C4-2B (cell line): ENCODE data around the gene GPANK1.

ENCODE experiments used
- H3K27ac ChIP-seq: fragments of 450-650 bp; 2 replicates; pipeline ENCODE4 v1.5.1; 2017
- ZFX ChIP-seq: fragments of 450-650 bp; IDR thresholded peaks from 2 replicates; pipeline ENCODE4 v1.6.1; 2017
- TF ChIP-seq, protein P1 (sequence below): fragments of 450-650 bp; conservative IDR thresholded peaks from 2 replicates; pipeline ENCODE4 v1.5.1; 2017; ENCODE audit warnings: mild to moderate bottlenecking

GPANK1 gene

DNA sequence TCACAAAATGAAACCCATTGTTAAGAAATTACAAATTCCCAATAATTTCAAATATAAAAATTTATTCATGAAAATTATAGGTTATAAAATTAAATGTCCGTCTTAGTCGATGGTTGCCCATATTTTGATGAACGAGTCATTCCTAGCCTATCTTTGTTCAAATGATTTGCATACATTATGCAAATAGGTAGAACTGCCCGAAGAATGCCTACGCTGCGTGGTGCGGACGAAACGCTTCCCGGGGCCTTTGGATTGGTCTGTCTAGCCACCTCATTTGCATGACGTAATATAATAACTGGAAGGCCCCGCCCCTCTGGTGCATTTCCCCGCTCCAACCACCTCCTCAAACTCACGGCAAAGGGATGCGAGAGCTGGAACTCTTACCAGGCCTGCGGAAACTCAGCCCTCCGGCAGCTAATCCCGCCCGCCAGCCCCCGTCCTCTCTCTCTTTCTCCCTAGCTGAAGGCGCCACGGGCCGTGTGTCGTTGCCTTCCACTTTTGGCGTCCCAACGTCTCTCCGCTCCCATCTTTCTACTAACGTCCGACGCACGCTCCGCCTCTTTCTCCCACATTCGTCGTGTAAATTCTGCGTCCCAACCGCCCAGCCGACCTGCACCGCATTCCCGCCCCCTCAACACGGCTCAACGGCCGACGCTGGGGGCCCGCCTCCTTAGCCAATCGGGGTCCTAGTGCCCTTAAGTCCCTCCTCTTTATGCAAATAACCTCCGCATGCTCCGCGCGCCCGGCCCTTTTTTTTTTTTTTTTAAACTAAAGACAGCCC, 44.8 kb downstream of the GPANK1 start:
- no peak for TF ChIP-seq ZFX
- TF ChIP-seq, protein P1, sequence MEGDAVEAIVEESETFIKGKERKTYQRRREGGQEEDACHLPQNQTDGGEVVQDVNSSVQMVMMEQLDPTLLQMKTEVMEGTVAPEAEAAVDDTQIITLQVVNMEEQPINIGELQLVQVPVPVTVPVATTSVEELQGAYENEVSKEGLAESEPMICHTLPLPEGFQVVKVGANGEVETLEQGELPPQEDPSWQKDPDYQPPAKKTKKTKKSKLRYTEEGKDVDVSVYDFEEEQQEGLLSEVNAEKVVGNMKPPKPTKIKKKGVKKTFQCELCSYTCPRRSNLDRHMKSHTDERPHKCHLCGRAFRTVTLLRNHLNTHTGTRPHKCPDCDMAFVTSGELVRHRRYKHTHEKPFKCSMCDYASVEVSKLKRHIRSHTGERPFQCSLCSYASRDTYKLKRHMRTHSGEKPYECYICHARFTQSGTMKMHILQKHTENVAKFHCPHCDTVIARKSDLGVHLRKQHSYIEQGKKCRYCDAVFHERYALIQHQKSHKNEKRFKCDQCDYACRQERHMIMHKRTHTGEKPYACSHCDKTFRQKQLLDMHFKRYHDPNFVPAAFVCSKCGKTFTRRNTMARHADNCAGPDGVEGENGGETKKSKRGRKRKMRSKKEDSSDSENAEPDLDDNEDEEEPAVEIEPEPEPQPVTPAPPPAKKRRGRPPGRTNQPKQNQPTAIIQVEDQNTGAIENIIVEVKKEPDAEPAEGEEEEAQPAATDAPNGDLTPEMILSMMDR, result no peak

DNA sequence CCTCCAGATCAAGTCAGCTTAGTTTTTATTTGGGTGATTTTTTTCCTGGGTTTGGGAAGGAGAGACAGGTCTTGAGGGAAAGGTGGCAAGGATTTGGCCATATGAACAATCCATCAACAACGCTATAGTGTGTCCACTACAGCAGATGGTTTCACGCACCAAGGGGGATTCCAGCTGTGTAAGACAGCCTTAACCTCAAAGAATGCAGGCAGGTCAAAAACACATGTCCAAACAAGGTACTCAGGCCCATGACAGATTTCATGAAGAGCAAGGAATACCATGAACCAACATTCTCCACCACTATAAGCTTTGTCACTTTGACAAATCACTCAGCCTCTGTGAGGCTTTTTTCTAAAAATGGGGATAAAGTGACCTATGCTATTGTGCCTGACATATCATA, 47.8 kb downstream of the GPANK1 start:
- TF ChIP-seq ZFX, result no peak
- H3K27ac ChIP-seq, result no peak overlapping the region

More for the DNA sequence above, 44.8 kb downstream of the GPANK1 start:
- peak overlapping the region; percentile 99 for H3K27ac ChIP-seq

GRCh38 chr6:31615748-31616147, 49.0 kb downstream of the GPANK1 start:
- no peak for TF ChIP-seq ZFX
- TF ChIP-seq, protein P1, result no peak
- no peak overlapping the region for H3K27ac ChIP-seq

- no peak within 1 kb of the TSS for H3K27ac ChIP-seq
- TF ChIP-seq, protein P1, result no peak
- TF ChIP-seq ZFX, result no peak
Observed at GRCh38 chr6:31614684-31615578, 49.9 kb downstream of the GPANK1 start, which contains the start of gene AIF1. TSS of gene AIF1 (plus strand) at chr6:31615234. CDS start at chr6:31615330, 96 bp downstream.

DNA sequence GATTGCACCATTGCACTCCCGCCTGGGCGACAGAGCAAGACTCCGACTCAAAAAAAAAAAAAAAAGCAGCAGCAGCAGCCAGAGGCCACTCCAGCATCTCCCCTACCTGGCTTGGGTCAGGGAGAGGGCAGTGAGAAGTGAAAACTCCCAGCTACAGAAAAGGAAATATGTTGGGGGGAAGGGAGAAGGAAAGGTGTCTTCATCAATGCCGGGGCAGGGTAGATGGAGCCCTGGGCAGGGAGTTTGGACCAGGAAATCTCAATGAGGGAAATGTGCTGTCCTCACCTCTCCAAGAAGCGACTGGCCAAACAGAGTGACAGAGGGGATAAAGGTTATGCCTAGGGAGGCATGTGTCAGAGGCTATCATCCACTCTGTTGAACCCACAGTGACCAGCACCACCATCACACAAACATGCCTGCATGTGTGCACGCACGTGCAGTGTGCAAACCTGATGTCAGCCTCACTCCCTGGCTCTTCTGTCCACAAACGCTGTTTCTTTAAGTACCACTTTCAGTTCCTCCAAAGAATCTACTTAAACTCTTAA, 50.6 kb downstream of the GPANK1 start:
- no peak overlapping the region for H3K27ac ChIP-seq
- TF ChIP-seq, protein P1, result no peak
- no peak for TF ChIP-seq ZFX
